Measurements from ENCODE around the gene STAC2. TPM values are rescaled to one million over a fixed set of nuclear protein-coding genes. Genes with fewer than 3 reads are reported as not detected.
A peak's percentile ranks its signal among the peaks of the same experiment; 100 is the strongest.
"Not testable (repeated sequence)": the region's sequence is repeated elsewhere in the genome, so short reads cannot be mapped to it uniquely, and the experiment has no call there.

Gene STAC2
- total RNA-seq, 2 donors from 2014 or later = 0.11 to 0.15 TPM

DNA sequence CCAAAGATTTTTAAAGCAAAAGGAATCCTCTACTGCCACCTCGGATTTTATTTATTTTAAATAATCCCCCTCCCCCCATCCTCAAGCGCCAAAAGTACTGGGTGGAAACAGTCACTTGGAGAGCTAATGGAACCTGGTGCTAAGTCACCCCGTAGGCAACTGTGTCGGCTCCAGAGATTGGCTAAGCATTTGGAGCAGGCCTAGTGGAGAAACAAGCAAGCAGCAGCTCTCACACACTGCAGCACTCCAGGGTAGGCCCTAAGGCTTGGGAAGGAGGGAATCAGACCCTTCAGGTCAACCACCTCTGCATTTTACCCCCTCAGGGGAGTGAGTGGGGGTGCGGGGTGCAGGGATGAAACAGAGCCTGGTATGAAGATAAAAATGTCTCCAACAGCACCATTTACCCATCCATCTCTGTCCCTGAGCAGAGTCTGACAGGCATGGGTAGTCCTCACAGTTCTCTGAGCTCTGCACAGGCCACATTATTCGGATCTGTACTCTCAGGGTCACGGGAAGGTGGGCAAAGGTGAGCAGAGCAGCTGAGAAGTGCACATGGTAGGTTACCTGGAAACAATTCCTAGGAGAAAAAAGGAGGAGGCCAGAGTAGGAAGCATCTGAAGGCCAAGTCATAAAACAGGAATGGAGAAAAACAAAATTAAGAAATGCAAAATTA is 27.2 kb upstream of the STAC2 start:
- no peak for DNase-seq
- H3K36me3 ChIP-seq = no peaks in the 10 kb centered on the region
- no peak overlapping the region for H3K27ac ChIP-seq
- H3K9me3 ChIP-seq = no peaks in the 10 kb centered on the region
- no peak overlapping the region for H3K9ac ChIP-seq (ENCODE audit: low read depth in 2 of 2, low read length in 2 of 2)
- intact Hi-C loops (cut with DNase I) = no loop called here
- TF ChIP-seq, protein P1, sequence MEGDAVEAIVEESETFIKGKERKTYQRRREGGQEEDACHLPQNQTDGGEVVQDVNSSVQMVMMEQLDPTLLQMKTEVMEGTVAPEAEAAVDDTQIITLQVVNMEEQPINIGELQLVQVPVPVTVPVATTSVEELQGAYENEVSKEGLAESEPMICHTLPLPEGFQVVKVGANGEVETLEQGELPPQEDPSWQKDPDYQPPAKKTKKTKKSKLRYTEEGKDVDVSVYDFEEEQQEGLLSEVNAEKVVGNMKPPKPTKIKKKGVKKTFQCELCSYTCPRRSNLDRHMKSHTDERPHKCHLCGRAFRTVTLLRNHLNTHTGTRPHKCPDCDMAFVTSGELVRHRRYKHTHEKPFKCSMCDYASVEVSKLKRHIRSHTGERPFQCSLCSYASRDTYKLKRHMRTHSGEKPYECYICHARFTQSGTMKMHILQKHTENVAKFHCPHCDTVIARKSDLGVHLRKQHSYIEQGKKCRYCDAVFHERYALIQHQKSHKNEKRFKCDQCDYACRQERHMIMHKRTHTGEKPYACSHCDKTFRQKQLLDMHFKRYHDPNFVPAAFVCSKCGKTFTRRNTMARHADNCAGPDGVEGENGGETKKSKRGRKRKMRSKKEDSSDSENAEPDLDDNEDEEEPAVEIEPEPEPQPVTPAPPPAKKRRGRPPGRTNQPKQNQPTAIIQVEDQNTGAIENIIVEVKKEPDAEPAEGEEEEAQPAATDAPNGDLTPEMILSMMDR (IDR thresholded peaks at IDR 0.05) = no peak
- peaks cover 3% of the 10 kb centered on the region for H3K4me1 ChIP-seq
- H3K4me3 ChIP-seq = no peak overlapping the region
- no peaks in the 10 kb centered on the region for H3K27me3 ChIP-seq

DNA sequence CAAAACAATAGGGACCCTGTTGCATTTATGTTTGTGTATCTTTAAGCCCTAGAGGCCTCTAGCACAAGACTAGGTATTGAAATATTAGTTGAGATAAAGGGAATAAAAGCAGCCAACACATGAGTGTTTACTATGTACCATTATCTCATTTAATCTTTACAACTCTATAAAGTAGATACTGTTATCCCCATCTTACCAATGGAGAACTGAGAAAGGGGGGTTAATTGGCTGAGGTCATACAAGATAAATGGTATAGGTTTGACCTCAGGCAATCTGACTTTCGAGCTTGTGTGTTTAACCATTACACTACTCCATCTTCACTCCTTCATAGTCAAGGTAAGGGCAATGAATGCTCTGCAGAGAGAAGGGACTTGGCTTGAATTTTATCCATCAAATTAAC is 26.3 kb upstream of the STAC2 start:
- no peak for DNase-seq
- H3K4me1 ChIP-seq = peaks cover 3% of the 10 kb centered on the region
- H3K9ac ChIP-seq (ENCODE audit: low read depth in 2 of 2, low read length in 2 of 2) = no peak overlapping the region
- no peak overlapping the region for H3K27ac ChIP-seq
- no peaks in the 10 kb centered on the region for H3K27me3 ChIP-seq
- H3K9me3 ChIP-seq = no peaks in the 10 kb centered on the region
- H3K36me3 ChIP-seq = no peaks in the 10 kb centered on the region
- intact Hi-C loops (cut with DNase I) = no loop called here
- TF ChIP-seq, protein P1 (IDR thresholded peaks at IDR 0.05) = no peak
- no peak overlapping the region for H3K4me3 ChIP-seq

DNA sequence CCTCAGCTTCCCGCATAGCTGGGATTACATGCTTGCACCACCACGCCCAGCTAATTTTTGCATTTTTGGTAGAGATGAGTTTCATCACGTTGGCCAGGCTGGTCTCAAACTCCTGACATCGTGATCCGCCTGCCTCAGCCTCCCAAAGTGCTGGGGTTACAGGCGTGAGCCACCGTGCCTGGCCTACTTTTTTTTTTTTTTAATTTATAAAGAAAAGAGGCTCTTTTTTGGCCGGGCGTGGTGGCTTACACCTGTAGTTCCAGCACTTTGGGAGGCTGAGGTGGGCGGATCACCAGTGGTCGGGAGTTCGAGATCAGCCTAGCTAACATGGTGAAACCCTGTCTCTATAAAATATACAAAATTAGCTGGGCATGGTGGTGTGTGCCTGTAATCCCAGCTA is 24.3 kb upstream of the STAC2 start:
- H3K4me3 ChIP-seq; H3K27ac ChIP-seq; H3K9me3 ChIP-seq; H3K27me3 ChIP-seq; DNase-seq; intact Hi-C loops (cut with DNase I); H3K36me3 ChIP-seq; H3K4me1 ChIP-seq; H3K9ac ChIP-seq (ENCODE audit: low read depth in 2 of 2, low read length in 2 of 2): not testable (repeated sequence)

DNA sequence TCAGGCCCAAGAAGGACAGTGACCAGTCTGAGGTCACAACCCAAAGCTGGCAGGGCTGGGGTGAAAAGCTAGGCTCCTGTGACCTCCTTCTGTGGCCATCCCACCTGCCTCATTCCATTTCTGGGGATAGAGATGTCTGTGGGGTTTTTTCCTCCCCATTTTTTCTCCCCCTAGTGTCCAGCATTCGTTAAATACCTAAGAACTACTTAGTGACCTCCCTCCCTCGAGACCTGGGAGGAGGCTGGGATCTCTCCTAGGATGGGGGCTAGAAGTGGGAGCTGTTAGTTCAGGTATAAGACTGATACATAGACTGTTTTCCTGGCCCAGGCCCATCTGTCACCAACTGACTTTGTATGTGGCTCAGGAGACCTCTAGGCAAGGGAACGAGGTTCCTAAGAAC is 20.5 kb upstream of the STAC2 start:
- no peak for DNase-seq
- Histone ChIP-seq H3K4me3 (no peak overlapping the region), H3K4me1 (no peaks in the 10 kb centered on the region), H3K9me3 (no peaks in the 10 kb centered on the region), H3K36me3 (no peaks in the 10 kb centered on the region), H3K27me3 (no peaks in the 10 kb centered on the region), H3K9ac (ENCODE audit: low read depth in 2 of 2, low read length in 2 of 2) (no peak overlapping the region), H3K27ac (no peak overlapping the region)
- TF ChIP-seq, protein P1 (IDR thresholded peaks at IDR 0.05) = no peak
- intact Hi-C loops (cut with DNase I) = no loop called here

DNA sequence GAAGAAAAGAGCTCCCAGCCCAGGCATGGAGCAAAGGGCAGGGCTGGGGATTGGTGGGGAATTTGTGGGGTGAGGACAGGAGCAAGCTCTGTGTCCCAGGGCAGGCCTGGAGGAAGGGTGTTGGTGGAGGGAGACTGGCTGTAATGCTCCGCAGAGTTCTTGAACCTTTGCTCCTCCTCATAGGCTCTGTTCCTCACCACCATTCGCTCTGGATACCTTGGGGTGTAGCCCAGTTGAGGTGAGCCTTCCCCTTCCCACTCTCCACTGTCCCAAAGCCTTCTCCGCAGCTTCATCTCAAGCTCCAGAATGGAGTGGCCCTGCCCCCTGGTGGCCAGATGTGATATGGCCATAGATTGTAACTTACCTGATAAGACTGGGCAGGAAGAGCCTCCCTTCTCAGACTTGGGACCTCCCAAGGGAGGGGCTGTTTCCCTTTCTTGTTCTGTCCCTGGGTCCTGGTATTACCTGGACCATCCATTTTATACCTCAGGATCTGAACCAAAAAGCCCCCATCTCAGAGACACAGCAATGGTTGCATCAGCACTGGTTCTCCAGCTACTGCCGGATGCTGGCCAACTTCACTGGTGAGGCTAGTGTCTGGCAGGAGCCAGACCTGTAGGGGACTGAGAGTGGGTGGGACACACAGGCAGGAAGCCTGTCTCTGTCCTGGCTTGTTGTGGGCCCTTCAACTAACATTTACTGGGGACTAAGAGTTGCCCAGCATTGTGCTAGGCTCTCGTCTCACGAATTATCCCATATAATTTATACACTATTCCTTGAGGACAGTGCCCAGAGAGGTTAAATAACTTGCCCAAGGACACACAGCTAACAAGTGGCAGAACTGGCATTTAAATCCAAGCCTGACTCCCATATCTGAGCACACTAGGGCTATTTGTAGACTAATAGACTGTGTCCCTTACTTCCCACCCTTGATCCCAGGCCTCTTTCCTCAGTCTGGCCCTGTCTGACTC is 19.1 kb upstream of the STAC2 start:
- Histone ChIP-seq H3K27me3 (no peaks in the 10 kb centered on the region), H3K9me3 (no peaks in the 10 kb centered on the region), H3K9ac (ENCODE audit: low read depth in 2 of 2, low read length in 2 of 2) (no peak overlapping the region), H3K27ac (no peak overlapping the region), H3K4me3 (no peak overlapping the region), H3K4me1 (no peaks in the 10 kb centered on the region), H3K36me3 (no peaks in the 10 kb centered on the region)
- TF ChIP-seq, protein P1 (IDR thresholded peaks at IDR 0.05) = peak; percentile 83
- peak; percentile 92 for DNase-seq
- intact Hi-C loops (cut with DNase I) = loop anchor here (5.0 kb wide), 1 partner anchor 38 kb away; no protein-coding TSS in a partner anchor

Data from colonic mucosa (tissue), 4 donors.